ENCODE data around the gene AMER3. TPM values are rescaled to one million over a fixed set of nuclear protein-coding genes. Genes with fewer than 3 reads are reported as not detected.

The AMER3 gene
- total RNA-seq, 2 experiments from 2014 or later = not detected

- Histone ChIP-seq H3K9me2 (ENCODE audit: insufficient read depth, low read length) (no peaks in the 10 kb centered on the region), H2AFZ (ENCODE audit: low read length) (no peak overlapping the region), H4K20me1 (ENCODE audit: insufficient read depth, low read length) (no peaks in the 10 kb centered on the region), H3K36me3 (ENCODE audit: insufficient read depth, low read length) (no peaks in the 10 kb centered on the region), H3K4me2 (ENCODE audit: low read length) (no peak overlapping the region), H3K4me3 (ENCODE audit: low read depth, low read length, poor library complexity, severe bottlenecking) (no peak overlapping the region), H3K79me2 (ENCODE audit: insufficient read depth, low read depth, low read length) (no peaks in the 10 kb centered on the region), H3K4me1 (ENCODE audit: insufficient read depth, low read length, poor library complexity, severe bottlenecking) (no peaks in the 10 kb centered on the region), H3K27ac (ENCODE audit: low read depth, low read length, poor library complexity, severe bottlenecking) (no peak overlapping the region), H3K9me3 (ENCODE audit: low read length) (no peaks in the 10 kb centered on the region)
- no TSS peak for BruUV-seq (replicated peaks)
- ChIA-PET CTCF (ENCODE audit: unreplicated experiment) (no interaction called here), POLR2A (no interaction called here)
- TF ChIP-seq, protein P1, sequence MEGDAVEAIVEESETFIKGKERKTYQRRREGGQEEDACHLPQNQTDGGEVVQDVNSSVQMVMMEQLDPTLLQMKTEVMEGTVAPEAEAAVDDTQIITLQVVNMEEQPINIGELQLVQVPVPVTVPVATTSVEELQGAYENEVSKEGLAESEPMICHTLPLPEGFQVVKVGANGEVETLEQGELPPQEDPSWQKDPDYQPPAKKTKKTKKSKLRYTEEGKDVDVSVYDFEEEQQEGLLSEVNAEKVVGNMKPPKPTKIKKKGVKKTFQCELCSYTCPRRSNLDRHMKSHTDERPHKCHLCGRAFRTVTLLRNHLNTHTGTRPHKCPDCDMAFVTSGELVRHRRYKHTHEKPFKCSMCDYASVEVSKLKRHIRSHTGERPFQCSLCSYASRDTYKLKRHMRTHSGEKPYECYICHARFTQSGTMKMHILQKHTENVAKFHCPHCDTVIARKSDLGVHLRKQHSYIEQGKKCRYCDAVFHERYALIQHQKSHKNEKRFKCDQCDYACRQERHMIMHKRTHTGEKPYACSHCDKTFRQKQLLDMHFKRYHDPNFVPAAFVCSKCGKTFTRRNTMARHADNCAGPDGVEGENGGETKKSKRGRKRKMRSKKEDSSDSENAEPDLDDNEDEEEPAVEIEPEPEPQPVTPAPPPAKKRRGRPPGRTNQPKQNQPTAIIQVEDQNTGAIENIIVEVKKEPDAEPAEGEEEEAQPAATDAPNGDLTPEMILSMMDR (conservative IDR thresholded peaks at IDR 0.05; ENCODE audit: low read length) = no peak
- TF ChIP-seq EZH2phosphoT487 (IDR thresholded peaks at IDR 0.05; ENCODE audit: borderline replicate concordance, low read depth, low read length) = no peak
- intact Hi-C loops (cut with micrococcal nuclease; ENCODE audit: unreplicated experiment) = no loop called here
- no peak for DNase-seq (ENCODE audit: low spot score)
Measured at GRCh38 chr2:130756053-130756873, 923 bp downstream of the AMER3 start.

DNA sequence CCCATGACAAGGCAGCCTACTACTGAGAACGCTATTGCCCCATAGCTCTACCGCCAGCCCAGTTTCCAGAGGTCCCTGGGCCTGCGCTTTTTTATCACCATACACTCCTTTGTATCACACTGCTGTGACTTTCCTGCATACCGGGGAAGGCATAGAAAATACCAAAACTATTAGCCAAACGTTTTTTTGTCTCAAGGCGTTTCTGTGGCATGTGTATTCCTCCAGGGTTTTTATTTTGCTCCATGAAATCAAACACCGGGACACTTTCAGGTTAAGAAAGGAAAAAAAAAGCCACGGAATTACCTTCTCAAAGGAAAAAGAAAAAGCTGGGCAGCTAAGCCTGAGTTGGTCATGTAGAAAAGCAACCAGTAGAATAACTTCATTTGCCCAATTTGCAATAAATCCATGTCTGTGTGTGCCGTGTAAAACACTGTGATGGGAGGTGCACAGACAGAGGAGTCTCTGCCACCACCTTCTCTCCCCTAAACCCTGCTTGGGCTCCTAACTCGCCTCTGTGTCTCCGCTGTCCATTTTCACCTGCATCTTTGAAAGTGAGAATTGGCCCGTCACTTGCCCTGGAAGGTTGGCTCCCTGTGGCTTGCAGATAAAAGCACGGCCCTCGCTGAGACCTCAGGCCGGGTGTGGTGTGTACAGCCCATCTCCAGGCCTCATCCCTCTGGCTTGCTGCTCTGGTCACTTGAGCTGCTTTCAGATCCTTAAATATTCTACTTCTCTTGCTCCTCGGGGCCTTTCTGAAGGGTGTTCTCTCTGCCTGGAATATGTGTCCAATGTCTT is 1.7 kb downstream of the AMER3 start:
- ChIA-PET CTCF (ENCODE audit: unreplicated experiment) (no interaction called here), POLR2A (no interaction called here)
- no peak overlapping the region for H3K4me3 ChIP-seq (ENCODE audit: low read depth, low read length, poor library complexity, severe bottlenecking)
- H3K9me3 ChIP-seq (ENCODE audit: low read length) = no peaks in the 10 kb centered on the region
- H3K4me2 ChIP-seq (ENCODE audit: low read length) = no peak overlapping the region
- no peaks in the 10 kb centered on the region for H3K79me2 ChIP-seq (ENCODE audit: insufficient read depth, low read depth, low read length)
- DNase-seq (ENCODE audit: low spot score) = no peak
- intact Hi-C loops (cut with micrococcal nuclease; ENCODE audit: unreplicated experiment) = no loop called here
- no peaks in the 10 kb centered on the region for H3K36me3 ChIP-seq (ENCODE audit: insufficient read depth, low read length)
- no peak for TF ChIP-seq EZH2phosphoT487 (IDR thresholded peaks at IDR 0.05; ENCODE audit: borderline replicate concordance, low read depth, low read length)
- TF ChIP-seq, protein P1 (conservative IDR thresholded peaks at IDR 0.05; ENCODE audit: low read length) = no peak
- H2AFZ ChIP-seq (ENCODE audit: low read length) = no peak overlapping the region
- no peaks in the 10 kb centered on the region for H4K20me1 ChIP-seq (ENCODE audit: insufficient read depth, low read length)
- H3K9me2 ChIP-seq (ENCODE audit: insufficient read depth, low read length) = no peaks in the 10 kb centered on the region
- no peaks in the 10 kb centered on the region for H3K4me1 ChIP-seq (ENCODE audit: insufficient read depth, low read length, poor library complexity, severe bottlenecking)
- H3K27ac ChIP-seq (ENCODE audit: low read depth, low read length, poor library complexity, severe bottlenecking) = no peak overlapping the region
- no TSS peak for BruUV-seq (replicated peaks)

All from OCI-LY7 (cell line).